ENCODE data around the gene SRGAP1. TPM values are rescaled to one million over a fixed set of nuclear protein-coding genes. Genes with fewer than 3 reads are reported as not detected.

Gene SRGAP1
- total and polyA plus RNA-seq, 2 of the 8 experiments (the other 6 are each of a cell fraction or from before 2014, with no cell fraction given), result 3.2 to 7.3 TPM

GRCh38 chr12:64107776-64108175 lies 263.3 kb downstream of the SRGAP1 start:
- Histone ChIP-seq H3K18ac (ENCODE audit: extremely low read depth, low read length) (no peak overlapping the region), H3K27me3 (replicated peaks in 1 of 4; ENCODE audit: control insufficient read depth in 3 of 4, extremely low read depth in 1 of 4, insufficient read depth in 3 of 4, low read length in 3 of 4) (no peaks in the 10 kb centered on the region), H3K79me1 (ENCODE audit: low read depth, low read length) (no peaks in the 10 kb centered on the region), H3K79me2 (ENCODE audit: control insufficient read depth in 1 of 2, insufficient read depth in 2 of 2, low read length in 2 of 2) (no peaks in the 10 kb centered on the region), H4K5ac (ENCODE audit: insufficient read length, low read depth, low read length) (no peak overlapping the region), H2AFZ (ENCODE audit: low read length) (no peak overlapping the region), H2BK20ac (ENCODE audit: low read length) (no peak overlapping the region), H3K4ac (replicated peaks; ENCODE audit: insufficient read length, low read depth, low read length) (no peak overlapping the region), H3K4me1 (replicated peaks in 1 of 4; ENCODE audit: control insufficient read depth in 3 of 4, insufficient read depth in 4 of 4, low read length in 3 of 4) (no peaks in the 10 kb centered on the region), H2AK5ac (ENCODE audit: low read depth, low read length) (no peak overlapping the region), H2BK5ac (ENCODE audit: low read depth, low read length) (no peak overlapping the region), H3K56ac (replicated peaks; ENCODE audit: insufficient read length, low read depth, low read length) (no peak overlapping the region), H2BK12ac (ENCODE audit: low read depth, low read length) (no peak overlapping the region), H3K9ac (replicated peaks in 1 of 4; ENCODE audit: extremely low read depth in 1 of 4, low read depth in 3 of 4, low read length in 3 of 4) (no peak overlapping the region), H3K36me3 (ENCODE audit: control insufficient read depth in 2 of 4, insufficient read depth in 4 of 4, low read length in 3 of 4) (no peaks in the 10 kb centered on the region), H4K20me1 (replicated peaks in 1 of 2; ENCODE audit: control insufficient read depth in 1 of 2, insufficient read depth in 2 of 2, low read length in 2 of 2) (no peaks in the 10 kb centered on the region), H2BK120ac (replicated peaks; ENCODE audit: low read depth, low read length) (no peak overlapping the region), H3K23me2 (ENCODE audit: low read depth, low read length) (no peaks in the 10 kb centered on the region), H3K4me3 (ENCODE audit: extremely low read depth in 1 of 4, insufficient read depth in 2 of 4, low read depth in 3 of 4, low read length in 4 of 4) (no peak overlapping the region), H2BK15ac (ENCODE audit: low read length) (no peak overlapping the region), H3K27ac (ENCODE audit: low read depth, low read length) (no peak overlapping the region), H3K9me3 (ENCODE audit: insufficient read depth in 2 of 2, low read depth in 1 of 2, low read length in 1 of 2) (no peaks in the 10 kb centered on the region), H3K4me2 (ENCODE audit: insufficient read depth in 1 of 2, low read depth in 2 of 2, low read length in 2 of 2) (no peak overlapping the region), H4K91ac (replicated peaks; ENCODE audit: insufficient read length, low read length) (no peak overlapping the region), H3K23ac (ENCODE audit: insufficient read length) (no peak overlapping the region), H4K8ac (ENCODE audit: extremely low read depth, insufficient read depth, low read length) (no peak overlapping the region), H3K14ac (ENCODE audit: insufficient read length) (no peak overlapping the region)
- FAIRE-seq (no peak), DNase-seq (ENCODE audit: low read depth in 1 of 2, low spot score in 2 of 2) (no peak)
- ChIA-PET POLR2A (ENCODE audit: partially characterized antibody) (no interaction called here), CTCF (ENCODE audit: partially characterized antibody) (interaction anchor here (0.6 kb wide), 1 partner anchor 341 kb away, joined by 3 read pairs; no protein-coding TSS in a partner anchor)
- whole genome bisulfite sequencing, 2 experiments (ENCODE audit: extremely low coverage in 1 of 2, insufficient coverage in 1 of 2, insufficient read length in 1 of 2, insufficient replicate concordance in 2 of 2, low coverage in 1 of 2, low lambda C conversion rate in 2 of 2, missing lambda C conversion rate in 1 of 2), result 93% methylated on average over 1 of the region's 1 CpG; no CpG with 5 or more reads in 1 of the 2 experiments
- TF ChIP-seq EZH2 (IDR thresholded peaks at IDR 0.05; ENCODE audit: low read depth, low read length, severe bottlenecking) (no peak), RXRA (IDR thresholded peaks at IDR 0.05; ENCODE audit: insufficient read depth, low read depth, low read length) (no peak), E2F6 (IDR thresholded peaks at IDR 0.05) (no peak), EGR1 (IDR thresholded peaks at IDR 0.05; ENCODE audit: borderline replicate concordance, low read depth, low read length) (no peak), SP2 (IDR thresholded peaks at IDR 0.05; ENCODE audit: low read length) (no peak), SAP30 (IDR thresholded peaks at IDR 0.05; ENCODE audit: insufficient read depth, insufficient replicate concordance, low read length) (no peak), POLR2AphosphoS5 (IDR thresholded peaks at IDR 0.05; ENCODE audit: low read depth, low read length) (no peak), BACH1 (IDR thresholded peaks at IDR 0.05; ENCODE audit: low read length) (no peak), CEBPB (IDR thresholded peaks at IDR 0.05; ENCODE audit: low read depth, low read length) (no peak), HDAC6 (IDR thresholded peaks at IDR 0.05; ENCODE audit: low read depth, low read length) (no peak)
